Activated naive CD8-positive, alpha-beta T cell treated with anti-CD3 and anti-CD28 coated beads, Interleukin-2, amount 50 U/mL, for 16 hours (primary cell): ENCODE results near the gene DOCK4.

ENCODE experiments used
- DNase-seq: peaks from one replicate; pipeline ENCODE4 v3.0.0-alpha.2; 2020; ENCODE audit warnings: low read depth, low spot score

The DOCK4 gene

GRCh38 chr7:112215787-112216186 lies 9.6 kb upstream of the DOCK4 start:
- no peak for DNase-seq

DNA sequence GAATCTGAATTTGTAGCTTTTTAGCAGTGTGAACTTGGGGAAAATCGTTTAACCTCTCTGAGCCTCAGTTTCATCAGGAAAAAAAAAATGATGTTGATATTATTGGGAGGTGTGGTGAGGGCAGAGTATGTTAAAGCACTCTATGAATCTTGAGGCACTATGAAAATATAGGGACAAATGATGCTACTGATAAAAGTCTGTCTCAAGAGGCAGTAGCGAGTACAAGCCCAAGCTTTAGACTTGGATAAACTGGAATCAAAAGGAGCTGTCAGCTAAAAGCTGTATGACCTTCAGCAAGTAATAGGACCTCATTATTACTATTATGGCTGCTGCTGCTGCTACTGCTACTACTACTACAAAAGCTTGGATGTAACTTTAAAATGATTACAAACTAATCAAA lies 8.7 kb upstream of the DOCK4 start:
- DNase-seq, result no peak

- DNase-seq, result no peak
These were observed 8.1 kb upstream of the DOCK4 start for GRCh38 chr7:112214268-112214667.

DNA sequence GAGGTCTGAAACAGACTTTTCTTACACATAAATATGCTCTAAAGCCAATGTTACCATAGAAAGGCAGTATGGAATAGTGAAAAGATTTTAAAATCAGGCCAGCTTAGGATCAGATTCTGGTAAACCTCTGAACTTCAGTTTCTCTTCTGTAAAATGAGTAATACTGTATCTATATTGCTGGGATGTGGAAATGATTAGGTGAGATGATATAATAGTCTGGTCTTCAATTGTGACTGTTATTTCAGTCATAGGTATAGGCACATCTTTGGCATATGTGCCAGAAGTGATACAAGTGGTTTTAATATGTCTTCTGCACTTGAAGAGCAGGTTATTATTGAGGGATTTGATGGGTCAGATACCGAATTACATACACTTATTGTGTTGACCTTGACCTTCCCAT lies 7.5 kb upstream of the DOCK4 start:
- DNase-seq, result no peak

- no peak for DNase-seq
These were observed 6.4 kb upstream of the DOCK4 start for GRCh38 chr7:112212571-112212970.

DNA sequence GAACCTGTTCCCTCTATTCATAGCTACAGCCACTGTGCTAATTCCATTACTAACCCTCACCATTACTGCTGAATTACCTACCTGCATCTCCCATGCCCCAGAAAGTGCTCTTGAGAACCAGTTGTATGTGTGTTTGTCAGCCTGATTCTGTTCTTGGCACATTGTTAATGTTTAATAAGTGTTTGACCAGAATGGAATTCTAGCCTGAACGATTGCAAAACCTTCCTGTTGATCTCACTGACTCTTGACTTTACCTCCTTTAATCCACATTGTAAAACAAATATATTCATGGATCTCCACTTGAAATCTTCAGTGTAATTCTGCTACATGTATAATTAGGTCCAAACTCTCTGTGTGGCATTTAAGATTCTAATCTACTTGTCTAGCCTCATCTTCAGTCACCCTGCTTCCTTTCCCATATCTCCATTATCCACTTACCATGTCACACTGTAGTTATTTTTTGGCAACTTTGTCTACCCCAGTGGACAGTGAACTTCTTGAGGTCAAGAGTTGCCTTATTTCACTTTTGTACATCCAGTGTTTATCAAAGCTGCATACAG lies 5.2 kb upstream of the DOCK4 start:
- DNase-seq, result no peak

DNA sequence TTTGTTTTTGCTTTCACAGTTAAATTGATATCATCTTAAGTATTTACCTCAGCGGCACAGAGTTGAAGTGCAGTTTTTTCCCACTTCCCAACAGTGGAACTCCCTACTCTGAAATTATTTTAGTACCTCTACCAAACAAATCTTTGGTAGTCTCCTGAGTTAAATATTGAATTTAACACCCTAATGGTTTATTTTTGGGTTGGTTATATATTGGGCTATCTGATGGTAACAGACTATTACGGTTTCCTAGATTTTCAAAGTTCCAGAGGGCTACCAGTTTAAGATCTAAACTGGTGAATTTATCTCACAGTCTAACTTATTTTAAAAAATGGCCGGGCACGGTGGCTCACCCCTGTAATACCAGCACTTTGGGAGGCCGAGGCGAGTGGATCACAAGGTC lies 1.6 kb upstream of the DOCK4 start:
- DNase-seq, result no peak

DNA sequence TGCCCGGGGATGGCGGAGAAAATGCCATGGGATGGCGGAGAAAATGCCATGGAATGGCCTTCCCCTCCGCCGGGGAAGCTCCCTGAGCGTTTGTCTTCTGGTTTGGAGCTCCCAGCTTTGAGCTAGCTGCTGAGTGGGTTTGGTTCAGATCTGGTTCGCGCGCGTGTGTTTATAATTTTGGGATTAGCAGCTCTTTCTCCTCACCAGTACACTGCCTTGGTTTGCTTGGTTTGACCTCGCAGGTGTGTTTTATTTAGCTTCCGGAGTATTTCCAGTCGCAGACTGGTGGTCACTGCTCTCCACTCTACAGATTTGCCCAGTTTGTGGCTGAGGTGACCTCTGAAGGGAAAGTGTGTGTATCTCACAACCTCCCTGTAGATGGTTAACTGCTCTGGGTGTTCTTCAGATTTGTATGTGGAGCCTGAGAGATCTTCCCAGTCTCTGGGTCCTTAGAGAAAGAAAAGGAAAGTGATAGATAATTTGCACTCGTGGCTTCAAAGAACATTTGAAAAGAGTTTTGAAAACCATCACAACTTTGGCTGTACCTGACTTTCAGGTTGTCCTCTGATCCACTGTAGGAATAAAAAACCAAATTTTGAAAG lies 893 bp upstream of the DOCK4 start:
- no peak for DNase-seq

DNA sequence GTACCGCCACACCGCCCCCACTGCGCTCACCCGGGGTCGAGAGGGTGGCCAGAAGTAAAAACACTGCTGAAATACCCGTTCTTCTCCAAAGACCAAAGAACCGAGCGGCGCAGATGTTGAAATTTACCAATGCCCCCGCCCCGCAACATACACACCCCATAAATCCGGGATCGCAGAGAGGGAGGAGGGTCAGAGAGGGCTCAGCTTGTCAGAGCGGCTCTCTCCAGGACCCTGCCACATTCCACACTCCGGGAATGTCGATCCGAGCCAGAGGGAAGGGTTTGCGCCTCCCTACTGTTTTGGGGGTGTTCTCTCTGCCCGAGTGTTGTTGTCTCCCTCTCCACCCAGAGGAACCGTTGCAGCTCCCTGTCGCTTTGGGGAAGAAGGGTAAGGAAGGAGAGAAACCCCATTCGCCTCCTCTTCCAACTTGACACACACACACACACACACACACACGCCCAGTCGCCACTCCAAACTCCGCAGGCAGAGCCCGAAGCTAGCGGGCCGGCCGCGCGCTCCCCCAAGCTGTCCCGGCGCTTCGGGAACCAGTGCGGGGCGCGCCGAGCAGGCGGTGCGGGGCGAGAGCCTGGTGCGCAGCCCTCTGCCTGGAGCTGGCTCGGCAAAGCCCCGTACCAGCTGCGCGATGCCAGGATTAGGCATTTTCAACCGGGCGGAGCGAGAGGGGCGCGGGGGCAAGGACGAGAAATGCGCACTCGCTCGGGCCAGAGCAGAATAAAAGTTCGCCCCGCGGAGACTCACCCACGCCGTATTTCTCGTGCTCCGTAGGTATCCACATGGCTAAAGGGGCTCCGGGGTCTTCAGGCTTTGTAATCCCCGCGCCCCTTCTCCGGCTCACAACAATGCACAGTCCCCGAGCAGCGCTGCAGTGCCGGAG lies 609 bp downstream of the DOCK4 start:
- no peak for DNase-seq

DNA sequence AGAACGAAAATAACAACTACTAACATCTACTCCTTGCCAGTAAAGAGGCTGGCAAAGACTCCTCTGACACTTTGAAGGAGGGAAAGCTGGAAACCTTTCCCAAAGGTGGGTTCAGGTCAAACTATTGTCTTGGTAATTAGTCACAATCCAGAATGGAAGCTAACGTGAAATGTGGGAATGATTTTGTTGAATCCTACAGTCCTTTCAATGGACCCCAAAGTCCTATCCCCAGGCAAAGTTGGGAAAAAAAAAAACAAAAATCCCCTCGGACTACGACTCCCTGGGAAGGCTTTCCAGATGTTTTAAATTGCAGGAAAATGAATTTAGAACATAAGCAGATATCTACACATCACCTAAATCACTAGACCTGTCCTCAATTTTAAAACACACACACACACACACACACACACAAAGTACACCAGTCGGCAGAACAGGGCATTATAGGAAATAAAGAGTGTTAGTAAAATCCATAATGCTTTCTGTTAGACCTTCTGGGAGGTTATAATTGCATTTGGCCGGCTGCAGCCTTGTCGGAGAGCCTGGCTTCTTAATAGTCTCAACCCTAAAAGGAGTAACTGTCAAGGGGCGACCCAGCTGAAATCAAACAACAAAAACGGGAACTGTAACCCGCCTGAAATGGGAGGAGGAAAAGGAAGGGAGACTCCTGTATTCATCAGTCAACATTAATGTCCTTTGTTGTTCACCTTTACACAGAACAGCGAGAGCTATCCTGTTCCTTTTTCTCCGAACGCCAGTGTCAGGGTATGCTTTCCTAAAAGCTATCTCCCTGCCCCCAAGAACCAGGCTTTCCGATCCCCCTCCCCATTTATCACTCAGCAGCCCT lies 1.5 kb downstream of the DOCK4 start:
- DNase-seq, result no peak

- DNase-seq, result no peak
These were observed 2.8 kb downstream of the DOCK4 start for GRCh38 chr7:112203365-112203739.

- no peak for DNase-seq
These were observed 3.4 kb downstream of the DOCK4 start for GRCh38 chr7:112202816-112203215.

GRCh38 chr7:112201839-112202238 lies 4.4 kb downstream of the DOCK4 start:
- DNase-seq, result no peak

GRCh38 chr7:112201411-112201810 lies 4.8 kb downstream of the DOCK4 start:
- DNase-seq, result no peak

- DNase-seq, result no peak
These were observed 6.5 kb downstream of the DOCK4 start for GRCh38 chr7:112199672-112200071.

DNA sequence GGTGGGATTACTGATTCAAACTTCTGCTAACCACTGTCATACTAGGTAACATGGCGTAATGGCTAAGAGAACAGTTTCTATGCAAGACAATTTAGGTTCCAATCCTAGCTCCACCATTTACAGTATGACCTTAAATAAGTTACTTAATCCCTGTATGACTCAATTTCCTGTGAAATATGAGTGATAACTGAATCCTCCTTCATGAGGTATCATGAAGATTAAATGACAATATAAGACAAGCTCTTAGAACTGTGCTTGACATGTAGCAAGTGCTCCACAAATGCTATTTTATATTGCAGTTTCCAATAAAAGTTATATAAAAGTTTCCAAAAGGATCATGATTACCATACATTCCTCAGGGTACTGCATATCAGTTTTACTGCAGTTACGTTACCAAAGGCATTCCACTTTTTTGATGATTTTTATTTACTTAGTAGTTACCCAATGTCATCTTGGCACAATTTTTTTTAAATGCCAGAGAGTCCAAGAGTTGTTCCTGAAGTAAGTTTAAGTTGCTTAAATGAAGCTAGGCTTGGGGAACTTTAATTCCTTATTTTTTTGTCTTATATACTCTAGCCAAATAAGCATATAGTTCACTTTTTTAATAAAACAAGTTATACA lies 7.1 kb downstream of the DOCK4 start:
- DNase-seq, result no peak

- no peak for DNase-seq
These were observed 8.9 kb downstream of the DOCK4 start for GRCh38 chr7:112197322-112197721.

DNA sequence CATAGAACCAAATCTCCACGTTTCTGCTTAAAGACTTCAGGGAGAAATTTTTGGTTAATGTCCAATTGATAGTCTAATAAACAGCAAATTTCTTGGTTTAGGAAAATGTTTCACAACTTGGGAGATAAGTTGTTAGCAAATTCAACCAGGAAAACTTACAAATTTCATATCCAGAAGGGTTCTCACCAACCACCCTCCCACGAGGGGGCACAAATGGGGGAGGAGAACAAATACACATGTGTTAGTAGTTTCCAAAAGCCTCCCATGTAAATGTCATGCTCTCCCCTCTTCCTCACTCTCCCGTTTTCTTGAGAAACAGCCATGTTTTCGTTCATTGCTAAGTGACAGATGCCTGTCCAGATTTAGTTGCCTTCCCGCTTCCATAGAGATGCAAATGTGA lies 10.5 kb downstream of the DOCK4 start:
- DNase-seq, result no peak

DNA sequence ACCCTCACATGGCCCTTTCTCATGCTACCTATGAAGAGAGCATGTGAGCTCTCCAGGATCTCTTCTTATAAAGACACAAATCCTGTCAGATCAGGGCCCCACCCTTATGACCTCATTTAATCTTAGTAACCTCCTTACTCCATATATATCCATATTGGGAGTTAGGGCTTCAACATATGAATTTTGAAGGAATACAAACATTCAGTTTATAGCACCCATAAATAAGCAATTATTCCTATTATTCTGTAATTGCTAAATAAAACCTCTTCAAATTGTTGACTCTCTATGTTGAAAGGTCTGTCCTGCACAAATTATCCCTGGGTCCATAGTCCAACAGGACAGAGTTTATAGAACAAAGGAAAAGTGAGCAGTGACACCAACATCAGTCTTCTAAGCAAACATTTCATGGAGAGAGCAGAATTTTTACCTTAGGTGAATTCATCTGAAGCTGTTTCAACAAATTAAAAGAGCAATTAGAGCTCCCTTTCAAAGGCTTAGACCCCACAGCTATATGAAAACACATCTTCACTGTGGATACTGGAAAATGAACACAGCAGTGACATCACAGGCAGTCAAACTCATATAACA lies 12.2 kb downstream of the DOCK4 start:
- no peak for DNase-seq

DNA sequence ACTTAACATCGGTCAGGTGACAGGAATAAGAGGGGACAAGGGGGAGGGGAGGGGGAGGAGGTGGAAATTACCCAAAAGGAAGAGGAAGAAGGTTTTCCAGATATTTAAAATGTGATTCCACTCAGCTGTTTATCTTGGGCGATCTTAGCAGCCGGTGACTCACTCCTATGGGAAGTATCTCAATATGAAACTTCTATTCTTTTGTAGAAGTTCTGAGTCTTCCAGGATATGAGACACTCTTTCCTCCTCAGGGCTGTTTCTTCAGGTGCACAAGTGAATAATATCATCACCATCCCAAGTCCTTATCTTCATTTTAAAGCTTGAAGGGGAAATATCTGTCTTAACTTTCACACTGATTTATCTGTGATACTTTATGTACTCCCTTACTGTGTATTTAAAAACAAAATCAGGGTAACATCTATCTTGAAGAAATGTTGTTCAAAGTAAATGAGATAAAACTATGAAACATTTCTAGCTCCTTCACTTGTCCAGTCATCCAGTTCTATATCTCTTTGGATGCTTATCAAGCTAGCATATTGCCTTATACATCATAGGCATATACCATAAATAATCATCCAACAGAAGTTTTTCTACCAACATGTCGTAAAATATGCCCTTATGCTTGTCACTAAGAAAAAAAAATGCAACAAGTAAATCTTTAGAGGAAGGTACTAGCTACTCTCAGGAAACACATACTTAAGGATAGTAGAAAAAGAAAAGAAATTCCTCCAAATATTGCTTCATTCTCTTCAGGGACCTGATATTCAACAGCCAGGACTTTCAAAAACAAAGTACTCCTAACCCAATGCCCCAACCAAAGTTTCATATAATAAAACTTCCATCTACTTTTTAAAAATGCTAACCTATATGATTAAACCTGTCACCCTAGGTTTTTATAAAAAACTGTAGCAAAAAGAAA lies 13.7 kb downstream of the DOCK4 start:
- DNase-seq, result no peak
